ENCODE results near the gene TSPEAR.
"Not testable (repeated sequence)": the region's sequence is repeated elsewhere in the genome, so short reads cannot be mapped to it uniquely, and the experiment has no call there.

TSPEAR gene

GRCh38 chr21:44503006-44503889 lies 208.1 kb downstream of the TSPEAR start:
- not testable (repeated sequence) for DNase-seq (ENCODE audit: low spot score)

- no peak for DNase-seq (ENCODE audit: low spot score)
Observed at GRCh38 chr21:44502171-44502958, 209.0 kb downstream of the TSPEAR start.

GRCh38 chr21:44500111-44500510 lies 211.3 kb downstream of the TSPEAR start:
- DNase-seq (ENCODE audit: low spot score) = no peak

- no peak for DNase-seq (ENCODE audit: low spot score)
Observed at GRCh38 chr21:44499631-44500030, 211.7 kb downstream of the TSPEAR start.

- no peak for DNase-seq (ENCODE audit: low spot score)
Observed at GRCh38 chr21:44499211-44499560, 212.2 kb downstream of the TSPEAR start.

- no peak for DNase-seq (ENCODE audit: low spot score)
Observed at GRCh38 chr21:44498280-44499210, 212.8 kb downstream of the TSPEAR start.

GRCh38 chr21:44497703-44498126 lies 213.7 kb downstream of the TSPEAR start:
- no peak for DNase-seq (ENCODE audit: low spot score)

- DNase-seq (ENCODE audit: low spot score) = no peak
Observed at GRCh38 chr21:44496564-44497550, 214.5 kb downstream of the TSPEAR start.

GRCh38 chr21:44495611-44496563 lies 215.5 kb downstream of the TSPEAR start:
- no peak for DNase-seq (ENCODE audit: low spot score)

- DNase-seq (ENCODE audit: low spot score) = no peak
Observed at GRCh38 chr21:44494956-44495355, 216.4 kb downstream of the TSPEAR start.

- no peak for DNase-seq (ENCODE audit: low spot score)
Observed at GRCh38 chr21:44494418-44494817, 217.0 kb downstream of the TSPEAR start.

GRCh38 chr21:44492567-44493385 lies 218.6 kb downstream of the TSPEAR start:
- DNase-seq (ENCODE audit: low spot score) = no peak

- DNase-seq (ENCODE audit: low spot score) = no peak
Observed at GRCh38 chr21:44490816-44491215, 220.6 kb downstream of the TSPEAR start.

- no peak for DNase-seq (ENCODE audit: low spot score)
Observed at GRCh38 chr21:44490405-44490804, 221.0 kb downstream of the TSPEAR start.

- no peak for DNase-seq (ENCODE audit: low spot score)
Observed at GRCh38 chr21:44489962-44490361, 221.4 kb downstream of the TSPEAR start.

- peak; percentile 21 for DNase-seq (ENCODE audit: low spot score)
Observed at GRCh38 chr21:44487831-44488230, 223.5 kb downstream of the TSPEAR start.

- DNase-seq (ENCODE audit: low spot score) = no peak
Observed at GRCh38 chr21:44486302-44486701, 225.1 kb downstream of the TSPEAR start.

GRCh38 chr21:44485796-44486195 lies 225.6 kb downstream of the TSPEAR start:
- no peak for DNase-seq (ENCODE audit: low spot score)
